Keratinocyte (primary cell): ENCODE data around the gene ECHDC1. TPM values are rescaled to one million over a fixed set of nuclear protein-coding genes. Genes with fewer than 3 reads are reported as not detected.

Source experiments
- DNase-seq: peaks from one replicate; pipeline ENCODE4 v3.0.0-alpha.2; 2011; ENCODE audit warnings: low read depth, missing footprints, low spot score
- FAIRE-seq: peaks from 2 replicates; lab custom pipeline; 2011; peaks lifted over from hg19 to GRCh38; lab: Jason Lieb, UNC
- H2AFZ ChIP-seq: 2 replicates; pipeline ENCODE4 v1.6.0; 2012; ENCODE audit warnings: low read length, control low read depth, inconsistent platforms; ENCODE audit not compliant: control insufficient read depth
- H3K27ac ChIP-seq: 2 replicates; pipeline ENCODE4 v1.5.1; 2011; ENCODE audit warnings: low read length; ENCODE audit not compliant: control insufficient read depth, insufficient read depth
- H3K27me3 ChIP-seq: 3 replicates; pipeline ENCODE4 v1.6.0; 2011; ENCODE audit warnings: low read length; ENCODE audit not compliant: control insufficient read depth, insufficient read depth; ENCODE audit errors: extremely low read depth
- H3K36me3 ChIP-seq, 2 experiments: 2 replicates in 1 of 2; 3 replicates in 1 of 2; pipeline ENCODE4 v1.5.1; 2011; ENCODE audit warnings: low read length in 2 of 2, mild to moderate bottlenecking in 1 of 2; ENCODE audit not compliant: control insufficient read depth in 2 of 2, insufficient read depth in 2 of 2; ENCODE audit errors: extremely low read depth in 1 of 2
- H3K4me1 ChIP-seq: 3 replicates; pipeline ENCODE4 v1.5.1; 2011; ENCODE audit warnings: low read length; ENCODE audit not compliant: control insufficient read depth, insufficient read depth; ENCODE audit errors: extremely low read depth
- H3K4me2 ChIP-seq: 3 replicates; pipeline ENCODE4 v1.6.0; 2011; ENCODE audit warnings: low read depth, low read length; ENCODE audit not compliant: control insufficient read depth, insufficient read depth; ENCODE audit errors: extremely low read depth
- H3K4me3 ChIP-seq, 3 experiments: fragments of 200-600 bp in 1 of 3; sonication (generic) in 1 of 3; 2 replicates in 2 of 3; 3 replicates in 1 of 3; pipeline ENCODE4 v1.5.1; 2011 to 2016; ENCODE audit warnings: low read length in 3 of 3, mild to moderate bottlenecking in 3 of 3, control low read depth in 2 of 3, inconsistent platforms in 1 of 3, low read depth in 1 of 3, mixed read lengths in 1 of 3, mixed run types in 1 of 3, moderate library complexity in 1 of 3; ENCODE audit not compliant: control insufficient read depth in 2 of 3, insufficient read depth in 2 of 3; ENCODE audit errors: extremely low read depth in 1 of 3
- H3K79me2 ChIP-seq: 2 replicates; pipeline ENCODE4 v1.6.0; 2012; ENCODE audit warnings: low read length; ENCODE audit not compliant: control insufficient read depth, insufficient read depth
- H3K9ac ChIP-seq: 3 replicates; pipeline ENCODE4 v1.6.0; 2011; ENCODE audit warnings: low read length; ENCODE audit not compliant: control insufficient read depth, insufficient read depth; ENCODE audit errors: extremely low read depth
- H3K9me1 ChIP-seq: 3 replicates; pipeline ENCODE4 v1.6.0; 2011; ENCODE audit warnings: low read length; ENCODE audit not compliant: control insufficient read depth, insufficient read depth; ENCODE audit errors: extremely low read depth
- H3K9me3 ChIP-seq: 2 replicates; pipeline ENCODE4 v1.5.1; 2012; ENCODE audit warnings: low read depth, low read length; ENCODE audit not compliant: control insufficient read depth
- H4K20me1 ChIP-seq: 3 replicates; pipeline ENCODE4 v1.6.0; 2011; ENCODE audit warnings: low read length; ENCODE audit not compliant: control insufficient read depth, insufficient read depth; ENCODE audit errors: extremely low read depth
- CTCF ChIP-seq, 3 experiments: IDR thresholded peaks in 1 of 3; conservative IDR thresholded peaks in 1 of 3; optimal IDR thresholded peaks in 1 of 3; 2 replicates in 2 of 3; 3 replicates in 1 of 3; pipeline versions ENCODE3 to v1.5.1; 2011; ENCODE audit warnings: low read length in 3 of 3, mild to moderate bottlenecking in 3 of 3, moderate library complexity in 2 of 3, control low read depth in 1 of 3, inconsistent platforms in 1 of 3; ENCODE audit not compliant: insufficient read depth in 2 of 3; ENCODE audit errors: extremely low read depth in 1 of 3
- EZH2 ChIP-seq: IDR thresholded peaks from one replicate; pipeline ENCODE4 v1.6.1; 2012; ENCODE audit warnings: inconsistent platforms, mild to moderate bottlenecking, low read length, moderate library complexity
- dilution Hi-C: fragments of 300-500 bp; cut with MboI; formaldehyde crosslinking; loops from one replicate; pipeline ENCODE4 v1.7.0; 2020; ENCODE audit warnings: low sequenced_read_pairs; ENCODE audit not compliant: extremely low pct_ligation_motif_present
- polyA plus RNA-seq, 5 experiments: library from polyadenylated mRNA; depleted of rRNA in 3 of 5; stranded (reverse) in 3 of 5; stranded (forward) in 1 of 5; unstranded in 1 of 5; fragments of >200 nt; gene quantifications; 1 replicate in 1 of 5; 2 replicates in 3 of 5; 3 replicates in 1 of 5; pipeline versions ENCODE4 v1.2.1 to v1.2.3, GENCODE V29; 2011 to 2012; ENCODE audit warnings: missing spikeins in 2 of 5, low read depth in 1 of 5, low replicate concordance in 1 of 5
- small RNA-seq, 3 experiments: library from RNA; depleted of rRNA; stranded (forward); fragments of <200 nt; gene quantifications; one replicate each; pipeline ENCODE3, GENCODE V24; 2012; ENCODE audit warnings: low read depth in 3 of 3, low replicate concordance in 1 of 3; ENCODE audit not compliant: insufficient read length in 3 of 3

The ECHDC1 gene
- polyA plus RNA-seq, 1 donor (not counting 4 experiments of a cell fraction or from before 2014, with no cell fraction given), result 56.9 TPM

GRCh38 chr6:127247114-127248096 lies 96.0 kb downstream of the ECHDC1 start:
- H3K4me2 ChIP-seq, result no peak overlapping the region
- no peak overlapping the region for H3K9ac ChIP-seq
- no peak overlapping the region for H2AFZ ChIP-seq
- TF ChIP-seq CTCF (optimal IDR thresholded peaks at IDR 0.05 in 1 of 3, IDR thresholded peaks at IDR 0.05 in 1 of 3, conservative IDR thresholded peaks at IDR 0.05 in 1 of 3; ENCODE audit: extremely low read depth in 1 of 3, insufficient read depth in 2 of 3, low read length in 3 of 3), result no peak
- no peak for TF ChIP-seq EZH2
- H4K20me1 ChIP-seq, result no peaks in the 10 kb centered on the region
- FAIRE-seq (peak; percentile 20), DNase-seq (no peak)
- no peaks in the 10 kb centered on the region for H3K27me3 ChIP-seq
- H3K9me1 ChIP-seq, result no peaks in the 10 kb centered on the region
- no peak overlapping the region for H3K4me3 ChIP-seq
- dilution Hi-C loops, result no loop called here
- H3K9me3 ChIP-seq, result no peaks in the 10 kb centered on the region
- H3K27ac ChIP-seq, result no peak overlapping the region
- H3K79me2 ChIP-seq, result no peaks in the 10 kb centered on the region
- H3K36me3 ChIP-seq, result no peaks in the 10 kb centered on the region
- peaks cover 4% of the 10 kb centered on the region for H3K4me1 ChIP-seq

- Histone ChIP-seq H4K20me1 (no peaks in the 10 kb centered on the region), H3K4me3 (no peak overlapping the region), H3K36me3 (no peaks in the 10 kb centered on the region), H3K27me3 (no peaks in the 10 kb centered on the region), H3K9me3 (no peaks in the 10 kb centered on the region), H3K9ac (no peak overlapping the region), H3K4me1 (peaks cover 4% of the 10 kb centered on the region), H3K9me1 (no peaks in the 10 kb centered on the region), H3K27ac (no peak overlapping the region), H3K79me2 (no peaks in the 10 kb centered on the region), H3K4me2 (no peak overlapping the region), H2AFZ (no peak overlapping the region)
- FAIRE-seq (no peak), DNase-seq (no peak)
- dilution Hi-C loops, result no loop called here
- TF ChIP-seq EZH2 (no peak), CTCF (optimal IDR thresholded peaks at IDR 0.05 in 1 of 3, IDR thresholded peaks at IDR 0.05 in 1 of 3, conservative IDR thresholded peaks at IDR 0.05 in 1 of 3; ENCODE audit: extremely low read depth in 1 of 3, insufficient read depth in 2 of 3, low read length in 3 of 3) (no peak)
These were observed 99.9 kb downstream of the ECHDC1 start for GRCh38 chr6:127243501-127243900.

Small RNA genes lying within 50 kb of the gene (small RNA-seq; reads per million reads assigned to genes)
- gene RNA5SP217, result 0 reads per million in 3 experiments

Other genes starting within 250 kb of the ECHDC1 start
- not detected in 3 replicates for gene RSPO3, start 224.9 kb downstream of the ECHDC1 start, polyA plus RNA-seq
- 20.0 to 36.6 TPM (median 30.9 TPM) in 3 replicates for gene RNF146, start 76.7 kb downstream of the ECHDC1 start, polyA plus RNA-seq
- 0.05 to 0.12 TPM in 2 of 3 replicates, not detected in the other for gene KIAA0408, start 115.8 kb upstream of the ECHDC1 start, polyA plus RNA-seq
- 0.06 to 0.10 TPM in 2 of 3 replicates, not detected in the other for gene C6orf58, start 233.6 kb upstream of the ECHDC1 start, polyA plus RNA-seq